HG03575 (cell line): ENCODE results near the gene SMARCAD1.

Experiments
- ATAC-seq: cut with Tn5 transposase; IDR thresholded peaks from one replicate; pipeline ENCODE4 v1.9.1; 2021; ENCODE audit not compliant: unreplicated experiment, insufficient number of reproducible peaks, low FRiP score; ENCODE audit errors: extremely low read depth

The SMARCAD1 gene

GRCh38 chr4:94226763-94227162 is 19.1 kb downstream of the SMARCAD1 start:
- no peak for ATAC-seq

DNA sequence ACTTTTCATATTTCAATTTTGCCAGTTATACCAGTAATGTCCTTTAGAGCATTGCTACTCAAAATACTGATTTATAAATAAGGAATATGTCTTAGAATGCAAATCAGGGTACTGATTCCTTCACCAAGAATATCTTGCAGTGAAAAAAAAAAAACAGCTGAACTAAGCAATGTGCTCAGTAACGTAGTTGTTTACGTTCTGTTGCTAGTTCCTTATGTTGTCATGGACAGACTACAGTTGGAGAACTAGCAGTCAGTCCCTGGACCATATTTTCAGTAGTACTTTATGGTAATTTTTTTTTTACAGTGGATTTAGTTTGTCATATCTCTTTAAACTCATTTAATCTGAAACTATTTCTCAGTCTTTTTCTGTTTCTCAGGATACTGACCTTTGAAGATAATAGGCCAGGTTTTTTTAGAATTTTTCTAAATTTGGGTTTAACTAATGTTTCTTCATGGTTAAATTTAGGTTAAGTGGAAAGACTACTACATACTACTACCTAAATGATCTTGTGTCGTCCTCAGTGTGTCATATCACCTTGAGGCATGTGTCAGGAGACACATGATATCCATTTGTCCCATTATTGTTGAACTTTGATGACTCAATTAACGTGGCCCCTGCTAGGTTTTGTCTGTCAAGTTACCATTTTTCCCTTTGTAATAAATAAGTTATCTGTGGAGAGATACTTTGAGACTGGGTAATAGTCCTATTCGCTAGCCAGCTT is 21.0 kb downstream of the SMARCAD1 start:
- no peak for ATAC-seq

- ATAC-seq = no peak
Measured at GRCh38 chr4:94232519-94232918, 24.9 kb downstream of the SMARCAD1 start.

- no peak for ATAC-seq
Measured at GRCh38 chr4:94235825-94236224, 28.2 kb downstream of the SMARCAD1 start.

GRCh38 chr4:94237271-94237670 is 29.6 kb downstream of the SMARCAD1 start:
- no peak for ATAC-seq

DNA sequence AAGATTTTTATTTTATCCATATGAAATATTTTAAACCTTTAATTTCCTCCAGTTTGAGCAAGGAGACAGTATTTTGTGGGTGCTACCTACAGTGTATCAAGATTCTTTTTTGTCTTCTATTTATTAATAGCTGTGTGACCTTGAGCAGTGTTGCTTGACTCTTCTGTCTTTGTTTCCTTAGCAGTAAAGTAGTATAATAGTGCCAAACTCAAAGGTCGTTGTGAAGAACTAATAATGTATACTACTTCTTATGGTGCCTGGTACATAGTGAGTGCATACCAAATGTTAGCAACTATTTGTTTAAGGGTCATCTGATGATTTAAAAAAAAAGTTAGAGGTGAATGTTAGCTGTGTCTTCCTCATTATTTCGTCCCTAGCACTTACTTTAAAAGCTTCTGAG is 30.5 kb downstream of the SMARCAD1 start:
- no peak for ATAC-seq

DNA sequence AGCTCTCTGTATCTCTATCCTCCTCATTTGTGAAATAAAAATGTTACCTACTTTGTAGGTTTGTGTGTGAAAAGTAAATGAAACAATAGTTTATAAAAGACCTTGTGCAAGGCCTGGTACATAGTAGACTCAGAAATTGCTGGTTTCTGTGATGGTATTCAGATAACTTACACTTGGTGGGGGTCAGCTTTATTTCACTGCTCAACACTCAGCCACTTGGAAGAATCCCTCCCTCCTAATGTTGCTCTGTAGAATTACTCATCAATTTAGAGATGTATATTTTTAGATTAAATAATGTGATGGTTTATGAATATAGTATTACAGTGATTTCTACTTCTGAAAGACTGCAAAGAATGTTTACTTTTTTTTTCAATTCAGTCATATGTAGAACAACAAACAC is 32.7 kb downstream of the SMARCAD1 start:
- ATAC-seq = no peak

DNA sequence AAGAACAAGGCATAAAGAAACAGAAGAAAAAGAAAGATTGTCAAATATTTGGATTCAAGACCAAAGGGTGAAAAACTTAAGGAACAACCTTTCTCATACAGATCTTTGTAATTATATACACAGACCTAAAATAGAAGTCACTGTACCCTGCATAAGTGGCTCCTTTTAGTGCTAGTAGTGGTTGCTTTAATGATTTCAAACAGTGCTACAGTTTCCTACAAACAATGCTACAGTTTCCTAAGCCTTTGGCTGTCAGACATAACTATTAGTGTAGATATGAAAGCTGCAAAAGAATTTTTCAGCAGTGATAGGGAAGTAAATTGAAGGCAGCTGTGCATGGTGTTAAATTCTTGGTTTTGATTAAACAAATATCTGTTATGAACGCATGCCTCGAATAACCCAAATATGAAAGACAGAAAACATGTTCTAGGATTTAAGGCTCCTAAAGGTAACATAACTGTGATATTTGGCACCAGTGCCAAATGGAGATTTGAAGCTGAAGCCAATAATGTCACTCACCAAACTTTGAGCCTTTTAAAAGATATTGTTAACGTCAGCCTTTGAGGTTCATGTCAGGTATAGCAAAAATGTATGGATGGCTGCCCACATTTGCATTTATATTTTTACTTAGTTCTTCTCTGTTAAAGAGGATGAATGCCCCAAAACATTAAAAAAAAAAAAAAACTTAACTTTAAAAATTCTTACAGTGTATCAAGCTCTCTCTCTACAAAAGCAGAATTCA is 36.6 kb downstream of the SMARCAD1 start:
- ATAC-seq = no peak

- no peak for ATAC-seq
Measured at GRCh38 chr4:94244829-94245185, 37.1 kb downstream of the SMARCAD1 start.

GRCh38 chr4:94251094-94251493 is 43.4 kb downstream of the SMARCAD1 start:
- no peak for ATAC-seq

- no peak for ATAC-seq
Measured at GRCh38 chr4:94253036-94253435, 45.4 kb downstream of the SMARCAD1 start.

DNA sequence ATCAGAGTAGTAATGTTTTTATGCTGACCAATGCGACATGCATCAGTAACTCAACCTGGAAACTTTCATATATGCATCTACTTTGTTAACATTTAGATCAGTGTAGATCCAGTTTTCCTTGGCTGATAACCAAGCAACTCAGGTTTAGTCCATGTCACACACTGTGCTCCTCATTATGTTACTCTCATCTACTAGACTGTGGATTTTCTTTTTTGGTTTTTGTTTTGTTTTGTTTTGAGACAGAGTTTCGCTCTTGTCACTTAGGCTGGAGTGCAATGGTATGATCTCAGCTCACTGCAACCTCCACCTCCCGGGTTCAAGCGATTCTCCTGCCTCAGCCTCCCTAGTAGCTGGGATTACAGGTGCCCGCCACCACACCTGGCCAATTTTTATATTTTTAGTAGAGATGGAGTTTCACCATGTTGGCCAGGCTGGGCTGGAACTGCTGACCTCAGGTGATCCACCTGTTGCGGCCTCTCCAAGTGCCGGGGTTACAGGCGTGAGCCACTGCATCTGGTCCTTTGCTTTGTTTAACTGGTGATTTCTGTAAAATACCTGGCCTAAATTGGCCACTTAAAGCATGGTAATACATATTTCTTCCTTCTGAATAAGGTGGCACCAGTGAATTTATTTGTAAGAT is 48.6 kb downstream of the SMARCAD1 start:
- no peak for ATAC-seq

DNA sequence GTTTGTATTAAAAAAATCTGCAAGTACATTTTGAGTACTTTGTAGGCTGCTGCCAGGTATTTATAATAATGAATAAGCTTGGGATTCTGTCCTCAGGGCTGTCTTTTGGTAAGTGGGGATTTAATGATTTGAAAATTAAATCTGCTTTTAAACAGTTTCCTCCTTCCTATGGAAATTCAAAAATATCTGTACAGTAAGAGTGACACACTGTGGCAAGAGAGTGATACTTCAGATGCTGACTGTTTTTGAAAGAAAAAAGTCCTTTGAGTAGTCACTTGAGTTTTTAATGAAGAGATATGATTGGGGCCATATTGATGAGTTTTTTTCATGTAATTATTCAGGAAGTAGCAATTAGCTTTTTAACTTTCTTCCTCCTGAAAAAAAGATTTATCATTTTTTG is 49.2 kb downstream of the SMARCAD1 start:
- no peak for ATAC-seq

GRCh38 chr4:94262163-94263016 is 54.7 kb downstream of the SMARCAD1 start:
- no peak for ATAC-seq

DNA sequence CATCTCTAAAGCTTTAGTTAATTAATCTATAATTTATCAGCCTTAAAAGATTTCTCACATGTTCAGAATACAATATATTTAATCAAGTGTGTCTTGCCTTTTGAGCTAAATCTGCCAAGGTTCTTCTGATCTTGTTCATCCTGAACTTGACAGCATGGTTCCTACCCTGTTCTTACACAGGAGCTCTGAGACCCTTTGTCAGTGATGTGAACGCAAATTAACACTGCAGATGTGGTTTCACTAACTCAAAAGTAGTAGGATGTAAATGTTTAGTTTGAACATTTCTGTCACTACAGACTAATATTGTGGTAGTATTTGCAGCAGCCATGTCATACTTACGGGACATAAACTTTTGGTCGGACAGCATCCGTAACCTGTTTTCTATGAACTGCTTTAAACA is 59.4 kb downstream of the SMARCAD1 start:
- ATAC-seq = no peak

- ATAC-seq = no peak
Measured at GRCh38 chr4:94271248-94271647, 63.6 kb downstream of the SMARCAD1 start.

GRCh38 chr4:94274912-94275311 is 67.2 kb downstream of the SMARCAD1 start:
- ATAC-seq = no peak

GRCh38 chr4:94276204-94276603 is 68.5 kb downstream of the SMARCAD1 start:
- ATAC-seq = no peak

DNA sequence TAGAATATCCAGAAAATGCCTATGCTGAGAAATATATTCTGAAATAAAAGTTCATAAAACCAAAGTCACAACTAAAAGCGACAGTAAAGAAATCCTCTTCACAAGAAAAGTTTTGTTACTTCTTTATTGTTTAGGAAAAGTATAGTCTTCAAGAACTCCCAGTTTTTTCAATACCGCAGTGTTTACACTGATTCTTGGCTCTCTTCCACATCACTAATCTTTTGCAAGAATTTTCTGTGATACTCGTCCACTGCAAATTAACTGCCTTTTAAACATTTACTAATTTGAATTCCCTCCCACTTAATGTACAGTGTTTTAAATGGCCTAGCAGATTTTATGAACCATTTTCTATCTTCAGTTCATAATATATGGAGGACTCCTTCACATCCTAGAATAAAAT is 69.9 kb downstream of the SMARCAD1 start:
- ATAC-seq = no peak
